ENCODE results near the gene MTSS2.
A peak's percentile ranks its signal among the peaks of the same experiment; 100 is the strongest.

The MTSS2 gene

GRCh38 chr16:70713824-70714223, 28.0 kb upstream of the MTSS2 start:
- no peak for DNase-seq (ENCODE audit: low read depth, low spot score)
- H3K4me3 ChIP-seq (ENCODE audit: insufficient read length, low read depth): no peak overlapping the region
- peaks cover 21% of the 10 kb centered on the region for H3K36me3 ChIP-seq (ENCODE audit: insufficient read depth, insufficient read length, low read length)
- no peaks in the 10 kb centered on the region for H3K27me3 ChIP-seq (ENCODE audit: insufficient read depth, insufficient read length)
- TF ChIP-seq YY1 (IDR thresholded peaks at IDR 0.05; ENCODE audit: insufficient read depth, insufficient read length): no peak
- H3K9ac ChIP-seq (ENCODE audit: insufficient read length, low read depth): peak overlapping the region; percentile 65
- H3K9me3 ChIP-seq (ENCODE audit: insufficient read depth, low read length): no peaks in the 10 kb centered on the region
- peaks cover 45% of the 10 kb centered on the region for H3K4me1 ChIP-seq (ENCODE audit: insufficient read depth, insufficient read length)

DNA sequence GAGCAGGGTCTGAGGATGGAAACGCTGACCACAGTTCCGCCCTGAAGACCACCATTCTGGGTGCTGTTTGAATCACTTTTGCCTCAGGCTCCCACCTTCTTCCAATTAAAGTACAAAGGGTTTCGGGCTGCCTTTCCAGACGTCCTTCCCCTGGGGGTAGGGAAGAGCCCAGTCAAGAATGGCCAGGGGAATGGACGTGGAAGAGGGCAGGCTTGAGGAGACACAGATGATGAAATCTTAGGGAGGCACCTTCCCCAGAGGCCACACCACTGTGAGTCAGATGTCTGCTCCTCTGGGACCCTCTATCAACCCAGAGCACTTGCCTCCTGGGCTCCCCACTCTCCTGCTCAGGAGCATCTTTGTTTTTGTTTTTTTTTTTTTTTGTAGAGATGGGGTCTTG, 27.5 kb upstream of the MTSS2 start:
- Histone ChIP-seq H3K4me1 (ENCODE audit: insufficient read depth, insufficient read length) (peaks cover 45% of the 10 kb centered on the region), H3K27me3 (ENCODE audit: insufficient read depth, insufficient read length) (no peaks in the 10 kb centered on the region), H3K36me3 (ENCODE audit: insufficient read depth, insufficient read length, low read length) (peaks cover 22% of the 10 kb centered on the region), H3K9ac (ENCODE audit: insufficient read length, low read depth) (peak overlapping the region; percentile 65), H3K9me3 (ENCODE audit: insufficient read depth, low read length) (no peaks in the 10 kb centered on the region), H3K4me3 (ENCODE audit: insufficient read length, low read depth) (no peak overlapping the region)
- TF ChIP-seq YY1 (IDR thresholded peaks at IDR 0.05; ENCODE audit: insufficient read depth, insufficient read length): no peak
- no peak for TF ChIP-seq ZNF274 (IDR thresholded peaks at IDR 0.05; ENCODE audit: low read depth, low read length)
- TF ChIP-seq SUZ12 (IDR thresholded peaks at IDR 0.05; ENCODE audit: extremely low read depth, insufficient read depth, insufficient read length): no peak
- no peak for DNase-seq (ENCODE audit: low read depth, low spot score)

- DNase-seq (ENCODE audit: low read depth, low spot score): no peak
- H3K4me1 ChIP-seq (ENCODE audit: insufficient read depth, insufficient read length): peaks cover 45% of the 10 kb centered on the region
These were observed 27.1 kb upstream of the MTSS2 start for GRCh38 chr16:70712942-70713341.

DNA sequence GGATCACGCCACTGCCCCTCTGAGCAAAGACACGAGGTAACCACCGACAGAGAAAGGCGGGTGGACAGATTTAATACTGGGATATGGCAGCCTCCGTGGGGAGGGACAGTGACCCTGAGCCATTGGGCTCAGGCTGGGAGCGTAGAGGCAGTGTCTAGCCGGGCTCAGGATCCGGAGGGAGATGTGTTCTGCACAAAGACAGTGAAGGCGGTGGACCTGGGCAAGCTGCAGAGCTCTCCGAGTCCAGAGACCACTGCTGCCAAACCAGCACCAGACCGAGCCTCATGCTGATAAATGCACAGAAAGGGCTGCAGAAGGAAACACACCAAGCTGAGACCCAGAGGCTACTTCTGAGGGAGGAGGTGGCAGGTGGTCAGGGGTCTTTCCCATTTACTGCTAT, 26.5 kb upstream of the MTSS2 start:
- no peak for DNase-seq (ENCODE audit: low read depth, low spot score)
- H3K27me3 ChIP-seq (ENCODE audit: insufficient read depth, insufficient read length): no peaks in the 10 kb centered on the region
- H3K4me1 ChIP-seq (ENCODE audit: insufficient read depth, insufficient read length): peaks cover 45% of the 10 kb centered on the region
- TF ChIP-seq ZNF274 (IDR thresholded peaks at IDR 0.05; ENCODE audit: low read depth, low read length): no peak
- no peak for TF ChIP-seq SUZ12 (IDR thresholded peaks at IDR 0.05; ENCODE audit: extremely low read depth, insufficient read depth, insufficient read length)
- TF ChIP-seq YY1 (IDR thresholded peaks at IDR 0.05; ENCODE audit: insufficient read depth, insufficient read length): no peak
- H3K9ac ChIP-seq (ENCODE audit: insufficient read length, low read depth): peak overlapping the region; percentile 34
- no peak overlapping the region for H3K4me3 ChIP-seq (ENCODE audit: insufficient read length, low read depth)
- H3K36me3 ChIP-seq (ENCODE audit: insufficient read depth, insufficient read length, low read length): peaks cover 27% of the 10 kb centered on the region
- no peaks in the 10 kb centered on the region for H3K9me3 ChIP-seq (ENCODE audit: insufficient read depth, low read length)

More at GRCh38 chr16:70712942-70713341, 27.1 kb upstream of the MTSS2 start:
- Histone ChIP-seq H3K4me3 (ENCODE audit: insufficient read length, low read depth) (no peak overlapping the region), H3K36me3 (ENCODE audit: insufficient read depth, insufficient read length, low read length) (peaks cover 26% of the 10 kb centered on the region), H3K9me3 (ENCODE audit: insufficient read depth, low read length) (no peaks in the 10 kb centered on the region), H3K27me3 (ENCODE audit: insufficient read depth, insufficient read length) (no peaks in the 10 kb centered on the region), H3K9ac (ENCODE audit: insufficient read length, low read depth) (peak overlapping the region; percentile 65)
- no peak for TF ChIP-seq SUZ12 (IDR thresholded peaks at IDR 0.05; ENCODE audit: extremely low read depth, insufficient read depth, insufficient read length)
- no peak for TF ChIP-seq YY1 (IDR thresholded peaks at IDR 0.05; ENCODE audit: insufficient read depth, insufficient read length)
- TF ChIP-seq ZNF274 (IDR thresholded peaks at IDR 0.05; ENCODE audit: low read depth, low read length): no peak

DNA sequence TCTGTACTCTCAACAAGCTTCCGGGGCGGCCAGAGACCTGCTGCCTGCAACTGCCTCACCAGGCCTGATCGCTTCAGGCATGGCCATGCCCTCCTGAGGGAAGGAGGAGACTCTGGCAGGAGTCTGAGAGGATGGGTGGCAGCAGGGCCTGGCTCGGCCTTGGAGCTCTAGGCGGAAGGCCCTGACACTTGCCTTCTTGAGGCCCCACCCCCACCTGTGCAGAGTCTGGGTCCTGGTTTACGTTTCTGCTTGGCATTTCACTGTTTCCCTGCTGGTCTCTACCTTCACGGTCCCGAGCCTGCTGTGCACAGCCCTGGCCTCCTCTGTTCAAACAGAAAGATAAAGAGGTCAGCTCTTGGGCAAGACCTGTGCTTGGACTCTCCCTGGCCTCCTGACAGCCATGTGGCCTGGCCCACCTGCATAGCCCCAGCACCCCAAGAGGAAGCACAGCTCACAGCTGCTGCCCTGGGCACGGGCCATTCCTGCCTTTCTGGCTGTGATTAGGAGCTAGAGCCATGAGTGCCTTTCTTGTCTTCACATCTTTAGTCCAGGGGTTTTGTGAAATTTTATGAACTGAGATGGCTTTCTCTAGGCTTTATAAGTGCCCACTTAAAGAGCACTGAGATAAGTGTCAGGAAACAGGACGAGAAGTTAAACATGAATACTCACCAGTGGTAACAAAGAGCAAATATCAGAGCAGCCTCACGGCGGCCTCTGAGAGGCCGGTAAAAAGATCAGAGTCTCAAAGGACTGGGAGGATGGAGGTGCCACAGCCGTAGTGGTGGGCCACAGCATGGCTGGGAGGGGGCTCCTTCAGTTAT, 25.6 kb upstream of the MTSS2 start:
- Histone ChIP-seq H3K9me3 (ENCODE audit: insufficient read depth, low read length) (no peaks in the 10 kb centered on the region), H3K36me3 (ENCODE audit: insufficient read depth, insufficient read length, low read length) (peaks cover 21% of the 10 kb centered on the region), H3K27me3 (ENCODE audit: insufficient read depth, insufficient read length) (no peaks in the 10 kb centered on the region), H3K4me1 (ENCODE audit: insufficient read depth, insufficient read length) (peaks cover 45% of the 10 kb centered on the region), H3K4me3 (ENCODE audit: insufficient read length, low read depth) (no peak overlapping the region), H3K9ac (ENCODE audit: insufficient read length, low read depth) (peak overlapping the region; percentile 42)
- no peak for TF ChIP-seq SUZ12 (IDR thresholded peaks at IDR 0.05; ENCODE audit: extremely low read depth, insufficient read depth, insufficient read length)
- no peak for TF ChIP-seq YY1 (IDR thresholded peaks at IDR 0.05; ENCODE audit: insufficient read depth, insufficient read length)
- no peak for TF ChIP-seq ZNF274 (IDR thresholded peaks at IDR 0.05; ENCODE audit: low read depth, low read length)
- no peak for DNase-seq (ENCODE audit: low read depth, low spot score)

GRCh38 chr16:70710422-70711210, 24.8 kb upstream of the MTSS2 start:
- Histone ChIP-seq H3K9ac (ENCODE audit: insufficient read length, low read depth) (no peak overlapping the region), H3K4me3 (ENCODE audit: insufficient read length, low read depth) (no peak overlapping the region)
- DNase-seq (ENCODE audit: low read depth, low spot score): no peak

DNA sequence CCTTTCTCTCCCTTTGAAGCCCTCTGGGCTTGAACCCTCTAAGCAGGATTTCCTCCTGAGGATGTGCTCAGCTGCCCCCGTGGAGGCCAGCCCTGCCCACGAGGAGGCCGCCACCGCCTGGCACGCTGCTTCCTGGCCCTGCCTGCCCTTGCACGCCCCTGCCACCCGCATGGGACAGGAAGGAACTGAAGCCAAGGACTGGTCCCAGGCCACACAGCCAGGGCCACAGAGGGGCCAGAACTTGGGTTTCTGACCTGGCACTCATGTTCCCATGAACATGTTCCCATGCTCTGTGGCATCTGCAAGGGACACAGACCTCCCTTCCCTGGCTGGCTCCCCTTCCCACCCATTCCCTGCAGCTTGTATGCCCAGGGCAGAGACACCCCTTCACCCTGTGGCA, 24.1 kb upstream of the MTSS2 start:
- Histone ChIP-seq H3K4me3 (ENCODE audit: insufficient read length, low read depth) (no peak overlapping the region), H3K9me3 (ENCODE audit: insufficient read depth, low read length) (no peaks in the 10 kb centered on the region), H3K9ac (ENCODE audit: insufficient read length, low read depth) (no peak overlapping the region), H3K27me3 (ENCODE audit: insufficient read depth, insufficient read length) (no peaks in the 10 kb centered on the region), H3K4me1 (ENCODE audit: insufficient read depth, insufficient read length) (peaks cover 42% of the 10 kb centered on the region), H3K36me3 (ENCODE audit: insufficient read depth, insufficient read length, low read length) (peaks cover 23% of the 10 kb centered on the region)
- TF ChIP-seq ZNF274 (IDR thresholded peaks at IDR 0.05; ENCODE audit: low read depth, low read length): no peak
- TF ChIP-seq SUZ12 (IDR thresholded peaks at IDR 0.05; ENCODE audit: extremely low read depth, insufficient read depth, insufficient read length): no peak
- TF ChIP-seq YY1 (IDR thresholded peaks at IDR 0.05; ENCODE audit: insufficient read depth, insufficient read length): no peak
- no peak for DNase-seq (ENCODE audit: low read depth, low spot score)

More at GRCh38 chr16:70710422-70711210, 24.8 kb upstream of the MTSS2 start:
- no peaks in the 10 kb centered on the region for H3K27me3 ChIP-seq (ENCODE audit: insufficient read depth, insufficient read length)
- H3K4me1 ChIP-seq (ENCODE audit: insufficient read depth, insufficient read length): peaks cover 40% of the 10 kb centered on the region
- TF ChIP-seq ZNF274 (IDR thresholded peaks at IDR 0.05; ENCODE audit: low read depth, low read length): no peak
- TF ChIP-seq SUZ12 (IDR thresholded peaks at IDR 0.05; ENCODE audit: extremely low read depth, insufficient read depth, insufficient read length): no peak
- no peak for TF ChIP-seq YY1 (IDR thresholded peaks at IDR 0.05; ENCODE audit: insufficient read depth, insufficient read length)
- peaks cover 23% of the 10 kb centered on the region for H3K36me3 ChIP-seq (ENCODE audit: insufficient read depth, insufficient read length, low read length)
- H3K9me3 ChIP-seq (ENCODE audit: insufficient read depth, low read length): no peaks in the 10 kb centered on the region
